Peyer's patch (tissue), 4 donors: ENCODE data around the gene HS3ST5.

ENCODE experiments used
- POLR2A ChIP-seq, 2 donors: fragments of 450-650 bp; IDR thresholded peaks; one replicate each; pipeline ENCODE4 v1.5.1; 2017; ENCODE audit warnings: antibody characterized with exemption in 2 of 2, mild to moderate bottlenecking in 2 of 2, moderate library complexity in 2 of 2
- TF ChIP-seq, protein P1 (sequence below), 6 experiments: fragments of 450-650 bp in 4 of 6; fragments of 200-600 bp in 2 of 6; sonication (generic) in 1 of 6; IDR thresholded peaks; one replicate each; pipeline ENCODE4 v1.5.1; 2017 to 2019; ENCODE audit warnings: antibody characterized with exemption in 6 of 6, mild to moderate bottlenecking in 3 of 6, moderate library complexity in 1 of 6

DNA sequence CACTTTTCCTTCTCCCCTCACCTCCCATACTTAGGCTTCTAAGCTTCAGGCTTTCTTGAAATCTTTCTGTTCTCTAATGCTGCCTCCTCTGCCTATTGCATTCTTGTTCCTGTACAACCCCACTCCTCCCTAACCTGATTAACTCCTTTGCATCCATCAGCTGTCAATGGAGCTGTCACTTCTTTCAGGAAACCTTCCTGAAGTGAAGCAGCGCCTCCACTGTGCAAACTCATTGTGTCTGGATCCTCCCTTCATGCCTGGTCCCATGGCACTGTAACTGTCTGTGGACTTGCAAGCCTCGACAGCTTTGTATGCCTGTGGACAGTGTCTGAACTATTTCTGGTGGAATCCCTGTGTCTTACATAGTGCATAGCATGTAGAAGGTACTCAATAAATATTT lies 185.0 kb downstream of the HS3ST5 start:
- TF ChIP-seq, protein P1, sequence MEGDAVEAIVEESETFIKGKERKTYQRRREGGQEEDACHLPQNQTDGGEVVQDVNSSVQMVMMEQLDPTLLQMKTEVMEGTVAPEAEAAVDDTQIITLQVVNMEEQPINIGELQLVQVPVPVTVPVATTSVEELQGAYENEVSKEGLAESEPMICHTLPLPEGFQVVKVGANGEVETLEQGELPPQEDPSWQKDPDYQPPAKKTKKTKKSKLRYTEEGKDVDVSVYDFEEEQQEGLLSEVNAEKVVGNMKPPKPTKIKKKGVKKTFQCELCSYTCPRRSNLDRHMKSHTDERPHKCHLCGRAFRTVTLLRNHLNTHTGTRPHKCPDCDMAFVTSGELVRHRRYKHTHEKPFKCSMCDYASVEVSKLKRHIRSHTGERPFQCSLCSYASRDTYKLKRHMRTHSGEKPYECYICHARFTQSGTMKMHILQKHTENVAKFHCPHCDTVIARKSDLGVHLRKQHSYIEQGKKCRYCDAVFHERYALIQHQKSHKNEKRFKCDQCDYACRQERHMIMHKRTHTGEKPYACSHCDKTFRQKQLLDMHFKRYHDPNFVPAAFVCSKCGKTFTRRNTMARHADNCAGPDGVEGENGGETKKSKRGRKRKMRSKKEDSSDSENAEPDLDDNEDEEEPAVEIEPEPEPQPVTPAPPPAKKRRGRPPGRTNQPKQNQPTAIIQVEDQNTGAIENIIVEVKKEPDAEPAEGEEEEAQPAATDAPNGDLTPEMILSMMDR (IDR thresholded peaks at IDR 0.05) = no peak
- TF ChIP-seq POLR2A (IDR thresholded peaks at IDR 0.05) = no peak
